Activated CD4-positive, alpha-beta T cell treated with anti-CD3 and anti-CD28 coated beads for 24 hours (primary cell): ENCODE results near the gene TATDN2.

Source experiments
- DNase-seq, 2 donors: peaks; one replicate each; pipeline ENCODE4 v3.0.0-alpha.2; 2020; ENCODE audit warnings: low read depth in 2 of 2

The TATDN2 gene, protein sequence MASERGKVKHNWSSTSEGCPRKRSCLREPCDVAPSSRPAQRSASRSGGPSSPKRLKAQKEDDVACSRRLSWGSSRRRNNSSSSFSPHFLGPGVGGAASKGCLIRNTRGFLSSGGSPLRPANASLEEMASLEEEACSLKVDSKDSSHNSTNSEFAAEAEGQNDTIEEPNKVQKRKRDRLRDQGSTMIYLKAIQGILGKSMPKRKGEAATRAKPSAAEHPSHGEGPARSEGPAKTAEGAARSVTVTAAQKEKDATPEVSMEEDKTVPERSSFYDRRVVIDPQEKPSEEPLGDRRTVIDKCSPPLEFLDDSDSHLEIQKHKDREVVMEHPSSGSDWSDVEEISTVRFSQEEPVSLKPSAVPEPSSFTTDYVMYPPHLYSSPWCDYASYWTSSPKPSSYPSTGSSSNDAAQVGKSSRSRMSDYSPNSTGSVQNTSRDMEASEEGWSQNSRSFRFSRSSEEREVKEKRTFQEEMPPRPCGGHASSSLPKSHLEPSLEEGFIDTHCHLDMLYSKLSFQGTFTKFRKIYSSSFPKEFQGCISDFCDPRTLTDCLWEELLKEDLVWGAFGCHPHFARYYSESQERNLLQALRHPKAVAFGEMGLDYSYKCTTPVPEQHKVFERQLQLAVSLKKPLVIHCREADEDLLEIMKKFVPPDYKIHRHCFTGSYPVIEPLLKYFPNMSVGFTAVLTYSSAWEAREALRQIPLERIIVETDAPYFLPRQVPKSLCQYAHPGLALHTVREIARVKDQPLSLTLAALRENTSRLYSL

DNA sequence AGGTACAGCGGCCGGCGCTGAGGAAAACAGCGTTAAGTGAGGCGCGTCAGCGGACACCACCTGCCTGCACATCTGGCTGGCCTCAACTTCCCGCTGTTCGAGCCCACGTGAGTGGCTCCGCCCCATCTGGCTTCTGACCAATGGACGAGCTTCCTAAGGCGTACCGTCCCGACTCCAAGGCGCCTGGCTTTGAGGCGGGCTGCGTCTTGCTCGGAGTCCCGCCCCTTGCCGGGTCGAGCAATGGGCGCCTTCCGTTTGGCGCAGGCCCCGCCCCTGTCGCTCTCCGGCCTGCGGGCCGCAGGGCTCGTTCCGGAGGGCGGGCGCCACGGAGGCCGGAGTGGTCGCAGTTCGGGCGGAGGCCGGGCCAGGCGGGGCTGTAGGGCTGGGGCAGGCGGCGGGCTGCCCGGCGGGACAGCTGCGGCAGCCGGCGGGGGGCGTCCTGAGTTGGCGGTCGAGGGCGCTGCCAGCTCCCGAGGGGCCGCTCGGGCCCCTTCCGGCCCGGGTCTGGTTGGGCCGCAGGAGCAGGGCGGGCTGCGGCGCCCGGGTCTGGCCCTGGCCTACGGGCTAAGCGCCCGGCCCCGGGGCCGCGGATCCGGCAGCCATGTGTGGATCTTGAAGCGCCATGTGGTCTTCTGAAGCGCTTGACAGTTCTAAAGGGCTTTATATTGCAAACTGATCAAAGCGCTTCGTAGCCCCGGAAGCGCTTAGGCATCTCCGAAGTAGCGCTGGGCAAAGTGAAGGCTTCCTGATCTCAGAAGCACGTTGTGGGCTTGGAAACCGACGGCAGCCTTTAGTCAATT lies at the start of gene TATDN2:
Gene TATDN2, plus strand, starts transcription at position 276 of the 800 bp plus-strand sequence. CDS start 742 bp downstream, outside the sequence.
- DNase-seq, result peak; percentile 92 to 93

DNA sequence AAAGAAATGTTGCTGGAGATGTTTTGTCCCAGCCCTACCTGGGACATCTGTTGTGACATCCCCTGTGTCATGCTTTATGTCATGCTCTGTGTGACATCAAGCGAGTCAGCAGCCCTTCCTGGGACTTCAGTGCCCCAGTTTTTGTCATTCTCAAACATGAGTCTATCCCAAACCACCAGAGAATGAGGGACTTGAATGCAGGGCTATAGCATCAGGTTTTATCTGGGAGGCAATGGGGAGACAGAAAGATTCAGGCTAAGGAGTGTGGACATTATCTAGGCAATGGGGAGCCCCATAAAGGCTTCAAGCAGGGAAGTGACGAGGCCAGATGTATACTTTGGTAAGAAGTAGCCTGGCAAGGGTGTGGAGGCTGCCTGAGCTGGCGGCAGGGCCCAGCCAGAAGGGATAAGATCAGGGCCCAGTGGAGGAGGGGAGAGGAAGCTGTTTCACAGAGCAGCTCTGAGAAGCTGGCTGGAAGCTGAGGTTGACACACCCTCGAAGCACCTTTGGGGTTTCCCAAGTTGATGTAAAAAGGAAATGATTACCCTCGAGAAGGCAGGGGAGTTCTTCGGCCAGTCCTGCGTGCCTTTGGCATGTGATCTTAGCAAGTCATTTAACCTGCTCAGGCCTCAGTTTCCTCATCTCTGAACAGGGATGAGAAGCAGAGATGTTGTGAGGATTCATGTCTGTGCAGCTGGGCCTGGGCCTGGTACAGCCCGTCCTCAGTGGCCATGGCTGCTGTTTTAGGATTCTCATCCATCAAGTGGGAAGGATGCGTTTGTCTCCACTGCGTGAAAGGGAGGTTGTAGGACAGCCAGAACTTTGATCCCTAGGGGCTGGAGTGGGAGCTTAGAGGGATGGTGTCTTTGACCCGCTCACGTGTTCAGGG lies 49.3 kb upstream of the TATDN2 start:
- peak; percentile 35 to 38 for DNase-seq

DNA sequence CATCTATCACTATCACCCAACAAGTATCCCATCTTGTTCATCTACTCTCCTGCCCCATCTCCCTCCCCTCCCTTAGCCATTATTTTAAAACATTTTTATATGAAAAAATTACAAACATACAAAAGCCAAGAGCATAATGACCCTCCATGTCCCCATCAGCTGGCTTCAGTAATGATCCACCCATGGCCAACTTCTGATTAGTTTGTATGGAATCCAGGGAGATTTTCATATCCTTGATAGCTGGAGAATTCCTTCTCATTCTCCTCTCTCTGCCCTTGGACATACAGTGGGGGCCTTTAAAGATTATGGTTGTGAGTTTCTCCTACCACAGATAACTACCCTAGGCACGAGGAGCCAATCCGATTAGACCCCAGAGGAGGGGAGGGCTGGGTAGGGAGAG lies 43.3 kb upstream of the TATDN2 start:
- DNase-seq, result no peak

DNA sequence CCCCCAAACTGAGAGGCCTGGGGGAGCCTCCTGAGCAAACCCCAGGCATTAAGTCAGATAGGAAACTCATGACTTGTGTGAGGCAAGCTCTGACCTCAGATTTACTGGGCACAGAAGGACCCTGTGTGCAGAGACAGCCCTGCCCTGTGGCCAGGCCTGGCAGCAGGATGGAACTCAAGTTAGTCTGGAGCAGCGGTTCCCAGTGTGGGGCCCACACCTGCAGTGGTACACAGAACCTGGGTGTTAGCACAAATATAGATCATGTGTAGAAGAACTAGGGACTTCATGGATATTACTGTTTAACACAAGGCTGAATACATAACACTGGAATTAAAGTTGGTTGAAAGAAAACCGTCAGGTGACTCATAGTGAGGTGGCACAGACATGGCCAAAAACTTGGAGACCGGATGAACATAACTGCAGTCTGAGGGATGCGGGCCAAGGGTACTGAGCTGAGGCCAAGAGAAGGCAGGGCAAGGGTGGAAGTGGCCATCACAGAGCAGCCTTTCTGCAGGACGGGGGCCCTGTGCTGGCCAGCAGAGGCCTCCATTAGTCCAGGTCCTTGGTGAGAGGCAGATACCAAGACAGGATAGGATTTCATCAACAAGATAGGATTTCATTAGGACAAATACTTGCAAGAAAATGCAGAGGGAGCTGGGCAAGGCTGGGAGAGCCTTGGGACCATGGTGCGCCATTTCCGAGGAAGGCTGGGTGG lies 42.7 kb upstream of the TATDN2 start:
- no peak for DNase-seq

DNA sequence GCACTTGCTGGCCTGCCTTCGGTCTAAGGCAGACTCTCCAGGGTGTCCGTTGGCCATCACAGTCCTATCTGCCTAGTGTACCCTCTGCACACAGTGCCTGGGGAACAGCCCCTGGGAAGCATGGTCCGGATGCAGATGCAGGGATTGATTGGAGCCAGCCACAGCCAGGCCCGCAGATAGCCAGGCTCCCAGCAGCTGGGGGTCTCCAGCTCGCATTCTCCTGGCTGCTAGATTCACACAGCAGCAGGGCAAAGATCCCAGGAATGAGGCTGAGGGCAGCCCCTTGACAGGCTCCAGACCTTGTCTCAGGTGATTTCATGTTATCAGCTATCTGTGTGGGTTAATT lies 42.1 kb upstream of the TATDN2 start:
- no peak for DNase-seq

DNA sequence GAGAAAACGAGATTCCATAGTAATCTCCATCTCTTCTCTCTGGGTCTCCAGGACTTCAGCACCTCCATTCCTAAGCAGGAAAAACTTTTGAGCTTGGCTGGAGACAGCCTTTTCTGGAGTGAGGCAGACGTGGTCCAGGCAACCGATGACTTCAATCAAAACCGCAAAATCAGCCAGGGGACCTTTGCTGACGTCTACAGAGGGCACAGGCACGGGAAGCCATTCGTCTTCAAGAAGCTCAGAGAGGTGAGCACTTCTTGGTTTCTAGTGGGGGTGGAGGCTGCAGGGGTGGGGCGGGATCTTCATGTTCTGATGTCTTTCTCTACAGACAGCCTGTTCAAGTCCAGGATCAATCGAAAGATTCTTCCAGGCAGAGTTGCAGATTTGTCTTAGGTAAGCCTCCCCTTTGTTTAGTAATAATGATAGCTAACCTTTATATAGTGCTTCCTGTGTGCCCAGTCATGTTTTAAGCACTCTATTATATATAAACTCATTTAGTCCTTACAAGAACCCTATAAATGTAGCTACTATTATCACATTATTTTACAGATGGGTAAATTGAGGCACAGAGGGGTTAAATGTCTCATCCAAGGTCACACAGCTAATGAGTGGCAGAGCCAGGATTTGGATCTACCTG lies 35.0 kb upstream of the TATDN2 start:
- DNase-seq, result no peak

DNA sequence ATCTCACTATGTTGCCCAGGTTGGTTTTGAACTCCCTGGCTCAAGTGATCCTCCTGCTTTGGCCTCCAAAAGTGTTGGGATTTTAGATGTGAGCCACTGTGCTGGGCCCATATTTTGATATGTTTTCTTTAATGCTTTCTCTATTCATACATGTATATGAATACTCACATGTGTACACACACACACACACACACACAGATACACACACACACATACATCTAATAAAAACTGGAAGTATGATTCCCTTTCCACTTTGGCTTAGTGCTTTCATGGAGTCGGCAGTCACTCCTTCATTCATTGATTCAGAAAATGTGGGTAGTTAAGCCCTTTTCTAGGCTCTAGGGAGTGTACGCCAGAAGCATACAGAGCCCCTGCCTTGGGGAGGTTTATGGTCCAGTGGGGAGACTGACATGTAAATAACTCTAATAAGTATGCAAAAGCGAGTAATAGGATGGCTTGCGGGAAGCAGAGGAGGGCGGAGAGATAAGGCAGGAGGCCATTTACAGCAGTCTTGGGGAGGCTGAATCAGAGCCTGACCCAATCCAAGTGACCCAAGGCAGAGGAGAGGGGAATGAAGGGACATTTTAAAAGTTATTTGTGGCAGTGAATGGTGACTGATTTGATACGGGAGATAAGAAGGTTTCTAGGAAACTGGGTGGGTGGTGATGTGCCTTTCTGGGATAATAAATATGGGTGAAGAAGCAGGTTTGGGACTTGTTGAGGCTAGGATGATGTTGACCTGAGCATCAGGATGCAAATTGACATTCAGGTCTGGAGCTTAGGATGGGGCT lies 32.5 kb upstream of the TATDN2 start:
- no peak for DNase-seq

DNA sequence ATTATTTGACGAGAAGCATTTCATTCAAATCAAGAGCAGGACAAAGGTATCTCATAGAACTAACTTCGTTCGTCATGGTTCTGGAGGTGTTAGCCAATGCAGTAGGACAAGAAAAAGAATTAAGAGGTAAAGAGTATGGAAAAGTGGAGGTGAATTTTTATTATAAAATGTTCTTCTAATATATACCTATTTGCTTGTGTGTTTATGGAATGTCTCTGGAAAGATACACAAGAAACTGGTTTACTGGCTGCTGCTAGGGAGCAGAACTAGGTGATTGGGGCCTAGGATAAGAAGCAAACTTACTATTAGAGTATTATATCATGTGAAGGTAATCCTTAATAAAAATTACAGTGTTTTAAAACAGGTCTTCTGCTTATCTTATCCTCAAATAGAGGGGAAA lies 30.9 kb upstream of the TATDN2 start:
- no peak for DNase-seq

DNA sequence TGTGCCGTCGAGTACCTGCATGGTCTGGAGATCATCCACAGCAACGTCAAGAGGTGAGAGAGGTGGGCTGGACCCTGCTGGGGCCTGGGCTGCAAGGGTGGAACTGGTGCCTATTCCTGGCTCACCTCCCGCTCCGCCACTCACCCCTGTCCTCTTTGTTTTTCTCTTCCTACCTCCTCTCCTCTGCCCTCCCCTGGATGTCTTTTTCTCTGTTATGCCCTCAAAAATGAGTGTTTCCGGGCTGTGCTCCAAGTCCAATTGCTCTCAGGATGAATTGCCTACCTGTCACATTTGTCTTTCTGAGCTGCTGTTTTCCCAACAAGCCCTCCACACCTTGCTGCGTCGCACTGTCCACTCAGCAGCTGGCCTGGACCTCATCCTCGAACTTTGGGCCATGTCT lies 28.5 kb upstream of the TATDN2 start:
- DNase-seq, result no peak

DNA sequence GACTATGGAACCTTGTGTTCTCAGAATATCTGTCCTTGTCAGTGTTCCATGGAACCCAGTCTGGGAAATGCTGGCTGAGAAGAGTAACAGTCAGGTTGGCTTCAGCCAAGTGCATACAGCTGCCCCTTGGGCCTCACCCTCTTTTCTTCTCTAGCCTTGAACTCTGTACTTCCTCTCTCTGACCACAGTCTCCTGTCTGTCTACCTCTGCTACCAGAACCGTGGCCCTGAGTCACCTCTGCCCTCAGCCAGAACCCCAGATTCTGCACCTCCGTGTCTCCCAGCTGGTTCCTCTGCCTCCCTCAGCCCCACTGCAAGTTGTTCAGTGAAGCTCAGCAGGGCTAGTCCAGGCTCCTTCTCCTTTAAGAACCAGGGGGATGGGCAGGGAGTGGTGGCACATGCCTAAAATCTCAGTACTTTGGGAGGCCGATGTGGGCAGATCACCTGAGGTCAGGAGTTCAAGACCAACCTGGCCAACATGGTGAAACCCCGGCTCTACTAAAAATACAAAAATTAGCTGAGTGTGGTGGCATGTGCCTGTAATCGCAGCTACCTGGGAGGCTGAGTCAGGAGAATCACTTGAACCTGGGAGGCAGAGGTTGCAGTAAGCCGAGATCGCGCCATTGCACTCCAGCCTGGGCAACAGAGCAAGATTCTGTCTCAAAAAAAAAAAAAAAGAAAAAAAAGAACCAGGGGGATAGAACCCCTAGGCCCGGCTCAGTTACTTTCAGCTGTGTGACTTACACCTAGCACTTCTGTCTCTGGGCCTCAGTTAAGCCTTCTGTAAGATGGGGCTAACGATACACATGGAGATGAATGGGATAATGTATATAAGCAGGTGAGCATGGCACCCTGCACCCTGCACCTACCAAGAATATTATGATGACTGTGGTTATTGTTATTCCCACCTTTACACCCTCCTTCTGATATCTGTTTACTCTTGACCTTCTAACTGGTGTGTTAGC lies 24.3 kb upstream of the TATDN2 start:
- no peak for DNase-seq

DNA sequence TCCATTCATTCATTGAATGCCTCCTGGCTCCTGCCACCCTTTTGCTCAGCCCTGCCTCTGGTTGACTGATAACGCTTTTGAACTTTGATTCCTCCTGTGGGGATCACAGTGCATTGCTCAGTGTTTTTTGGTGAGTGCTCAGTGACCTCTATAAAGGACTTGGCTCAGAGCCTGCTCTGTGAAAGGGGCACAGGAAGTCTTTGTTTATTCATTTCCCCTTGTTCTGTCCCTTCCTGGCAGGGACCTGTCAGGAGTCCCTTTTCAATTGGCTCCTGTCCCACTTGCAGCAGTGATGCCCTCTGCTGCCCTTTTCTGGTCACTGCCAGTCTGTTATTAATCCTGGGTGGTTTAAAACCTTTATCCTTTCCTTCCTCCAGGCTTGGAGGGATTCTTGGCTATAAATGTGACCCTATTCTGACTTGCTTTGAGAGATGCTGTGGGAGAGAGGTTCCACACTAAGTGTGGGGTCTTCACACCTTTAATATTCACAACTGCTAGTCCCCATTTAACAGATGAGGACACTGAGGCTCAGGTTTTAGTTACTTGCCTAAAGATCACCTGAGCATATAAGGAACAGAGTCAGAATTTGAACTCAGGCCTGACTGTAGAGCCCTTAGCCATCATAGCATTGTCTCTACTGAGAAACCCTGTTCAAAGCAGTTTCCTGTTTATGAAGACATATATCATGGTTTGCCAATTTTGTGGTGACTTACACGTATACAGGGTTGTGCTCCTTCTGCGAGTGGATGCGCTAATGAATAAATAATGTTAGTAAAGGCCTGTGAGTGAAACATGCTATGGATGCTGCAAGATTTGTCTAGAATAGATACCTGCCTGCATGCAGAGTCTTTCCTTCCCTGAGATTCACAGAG lies 23.2 kb upstream of the TATDN2 start:
- DNase-seq, result peak in 1 of 2 donors; percentile 51

DNA sequence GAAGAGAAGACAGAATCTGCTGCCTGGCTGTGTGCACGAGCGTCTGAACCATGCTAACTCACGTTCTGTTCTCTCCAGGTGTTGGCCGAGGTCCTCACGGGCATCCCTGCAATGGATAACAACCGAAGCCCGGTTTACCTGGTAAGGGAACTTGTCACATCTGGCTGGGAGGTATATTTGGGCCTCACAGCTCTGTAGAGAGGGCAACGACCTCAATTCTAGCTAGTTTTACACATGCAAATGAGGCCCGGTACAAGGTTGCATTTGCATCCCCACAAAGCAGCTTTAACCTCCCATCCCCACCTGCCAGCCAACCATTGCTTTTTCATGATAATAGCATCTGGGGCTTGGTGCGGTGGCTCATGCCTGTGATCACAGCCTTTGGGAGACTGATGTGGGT lies 22.0 kb upstream of the TATDN2 start:
- no peak for DNase-seq

DNA sequence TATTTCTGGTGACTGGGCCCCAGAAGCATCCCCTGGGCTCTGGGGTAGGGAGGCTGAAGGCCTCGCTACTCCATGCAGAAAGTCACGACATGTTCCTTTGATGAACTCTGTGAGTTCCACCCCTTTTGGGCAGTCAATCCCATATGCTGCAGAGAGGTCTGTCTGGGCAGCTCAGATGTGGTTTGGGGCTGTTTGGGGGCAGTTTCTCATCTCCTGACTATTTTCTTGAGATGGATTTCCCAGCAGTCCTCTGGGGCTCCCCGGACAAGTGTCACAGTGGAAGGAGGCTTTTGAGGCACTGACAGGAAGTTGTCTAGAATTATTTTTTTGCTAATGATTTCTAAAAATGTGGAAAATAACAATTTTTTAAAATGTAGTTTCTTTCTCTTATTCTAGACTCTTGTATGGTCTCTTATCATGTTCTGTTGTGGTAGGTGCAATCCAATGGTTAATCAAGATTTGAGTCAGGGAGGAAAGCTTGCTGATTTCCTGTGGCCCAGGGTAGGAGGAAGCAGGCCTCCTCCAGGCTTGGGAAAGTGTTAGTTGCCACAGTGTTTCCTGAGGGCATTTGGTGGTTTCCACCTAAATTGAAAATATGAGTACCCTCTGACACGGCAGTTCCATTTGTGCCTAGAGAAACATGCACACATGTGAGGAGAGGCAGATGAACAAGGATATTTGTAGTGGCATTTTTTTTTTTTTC lies 19.9 kb upstream of the TATDN2 start:
- DNase-seq, result peak in 1 of 2 donors; percentile 38

DNA sequence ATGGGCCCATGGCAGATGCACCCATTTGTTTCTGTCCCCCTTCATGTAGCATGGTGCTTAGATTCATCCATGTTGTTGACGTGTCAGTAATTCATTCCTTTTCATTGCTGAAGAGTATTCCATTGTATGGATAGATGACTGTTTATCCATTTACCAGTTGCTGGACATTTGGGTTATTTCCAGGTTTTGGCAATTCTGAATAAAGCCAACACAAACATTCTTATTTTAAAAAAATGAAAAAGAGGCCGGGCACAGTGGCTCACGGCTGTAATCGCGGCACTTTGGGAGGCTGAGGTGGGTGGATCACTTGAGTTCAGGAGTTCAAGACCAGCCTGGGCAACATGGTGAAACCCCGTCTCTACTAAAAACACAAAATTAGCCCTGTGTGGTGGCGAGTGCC lies 18.7 kb upstream of the TATDN2 start:
- DNase-seq, result no peak

DNA sequence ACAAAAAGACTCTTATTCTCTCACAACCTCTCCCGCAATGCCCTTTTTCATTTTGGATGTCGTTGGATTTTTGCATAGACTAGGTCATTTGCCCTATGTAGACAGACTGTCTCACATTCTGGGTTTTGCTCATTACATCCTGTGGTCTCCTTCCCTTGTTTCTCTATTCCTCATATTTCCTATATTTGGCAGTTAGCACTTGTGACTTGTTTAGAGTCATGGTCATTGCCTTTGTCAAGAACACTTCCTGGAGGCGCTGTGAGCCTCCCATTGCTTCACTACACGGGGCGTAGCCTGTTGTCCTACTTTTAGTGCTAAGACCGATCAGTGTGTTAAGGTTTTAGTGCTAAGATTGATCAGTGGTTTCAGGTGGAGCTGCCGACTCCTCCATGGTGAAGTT lies 16.1 kb upstream of the TATDN2 start:
- DNase-seq, result no peak

DNA sequence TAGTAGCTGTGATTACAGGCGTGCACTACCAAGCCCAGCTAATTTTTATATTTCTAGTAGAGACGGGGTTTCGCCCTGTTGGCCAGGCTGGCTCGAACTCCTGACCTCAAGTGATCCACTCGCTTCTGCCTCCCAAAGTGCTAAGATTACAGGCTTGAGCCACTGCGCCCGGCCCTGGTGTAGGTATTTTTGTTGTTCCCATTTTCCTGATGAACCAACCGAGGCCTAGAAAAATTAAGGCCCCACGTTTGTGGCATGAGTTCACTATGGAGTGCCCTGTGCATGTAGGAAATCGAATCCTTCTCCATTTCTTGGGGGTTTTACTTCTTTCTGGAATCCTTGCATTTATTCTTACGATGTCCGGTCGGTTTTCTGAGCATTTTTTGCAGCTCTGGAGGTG lies 14.3 kb upstream of the TATDN2 start:
- DNase-seq, result no peak
